Keratinocyte (primary cell): ENCODE results near the gene ITGA11. TPM values are rescaled to one million over a fixed set of nuclear protein-coding genes. Genes with fewer than 3 reads are reported as not detected.

Experiments
- DNase-seq: peaks from one replicate; pipeline ENCODE4 v3.0.0-alpha.2; 2011; ENCODE audit warnings: low read depth, missing footprints, low spot score
- FAIRE-seq: peaks from 2 replicates; lab custom pipeline; 2011; peaks lifted over from hg19 to GRCh38; lab: Jason Lieb, UNC
- H2AFZ ChIP-seq: 2 replicates; pipeline ENCODE4 v1.6.0; 2012; ENCODE audit warnings: low read length, control low read depth, inconsistent platforms; ENCODE audit not compliant: control insufficient read depth
- H3K27ac ChIP-seq: 2 replicates; pipeline ENCODE4 v1.5.1; 2011; ENCODE audit warnings: low read length; ENCODE audit not compliant: control insufficient read depth, insufficient read depth
- H3K27me3 ChIP-seq: 3 replicates; pipeline ENCODE4 v1.6.0; 2011; ENCODE audit warnings: low read length; ENCODE audit not compliant: control insufficient read depth, insufficient read depth; ENCODE audit errors: extremely low read depth
- H3K36me3 ChIP-seq, 2 experiments: 2 replicates in 1 of 2; 3 replicates in 1 of 2; pipeline ENCODE4 v1.5.1; 2011; ENCODE audit warnings: low read length in 2 of 2, mild to moderate bottlenecking in 1 of 2; ENCODE audit not compliant: control insufficient read depth in 2 of 2, insufficient read depth in 2 of 2; ENCODE audit errors: extremely low read depth in 1 of 2
- H3K4me1 ChIP-seq: 3 replicates; pipeline ENCODE4 v1.5.1; 2011; ENCODE audit warnings: low read length; ENCODE audit not compliant: control insufficient read depth, insufficient read depth; ENCODE audit errors: extremely low read depth
- H3K4me2 ChIP-seq: 3 replicates; pipeline ENCODE4 v1.6.0; 2011; ENCODE audit warnings: low read depth, low read length; ENCODE audit not compliant: control insufficient read depth, insufficient read depth; ENCODE audit errors: extremely low read depth
- H3K4me3 ChIP-seq, 3 experiments: fragments of 200-600 bp in 1 of 3; sonication (generic) in 1 of 3; 2 replicates in 2 of 3; 3 replicates in 1 of 3; pipeline ENCODE4 v1.5.1; 2011 to 2016; ENCODE audit warnings: low read length in 3 of 3, mild to moderate bottlenecking in 3 of 3, control low read depth in 2 of 3, inconsistent platforms in 1 of 3, low read depth in 1 of 3, mixed read lengths in 1 of 3, mixed run types in 1 of 3, moderate library complexity in 1 of 3; ENCODE audit not compliant: control insufficient read depth in 2 of 3, insufficient read depth in 2 of 3; ENCODE audit errors: extremely low read depth in 1 of 3
- H3K79me2 ChIP-seq: 2 replicates; pipeline ENCODE4 v1.6.0; 2012; ENCODE audit warnings: low read length; ENCODE audit not compliant: control insufficient read depth, insufficient read depth
- H3K9ac ChIP-seq: 3 replicates; pipeline ENCODE4 v1.6.0; 2011; ENCODE audit warnings: low read length; ENCODE audit not compliant: control insufficient read depth, insufficient read depth; ENCODE audit errors: extremely low read depth
- H3K9me1 ChIP-seq: 3 replicates; pipeline ENCODE4 v1.6.0; 2011; ENCODE audit warnings: low read length; ENCODE audit not compliant: control insufficient read depth, insufficient read depth; ENCODE audit errors: extremely low read depth
- H3K9me3 ChIP-seq: 2 replicates; pipeline ENCODE4 v1.5.1; 2012; ENCODE audit warnings: low read depth, low read length; ENCODE audit not compliant: control insufficient read depth
- H4K20me1 ChIP-seq: 3 replicates; pipeline ENCODE4 v1.6.0; 2011; ENCODE audit warnings: low read length; ENCODE audit not compliant: control insufficient read depth, insufficient read depth; ENCODE audit errors: extremely low read depth
- CTCF ChIP-seq, 3 experiments: IDR thresholded peaks in 1 of 3; conservative IDR thresholded peaks in 1 of 3; optimal IDR thresholded peaks in 1 of 3; 2 replicates in 2 of 3; 3 replicates in 1 of 3; pipeline versions ENCODE3 to v1.5.1; 2011; ENCODE audit warnings: low read length in 3 of 3, mild to moderate bottlenecking in 3 of 3, moderate library complexity in 2 of 3, control low read depth in 1 of 3, inconsistent platforms in 1 of 3; ENCODE audit not compliant: insufficient read depth in 2 of 3; ENCODE audit errors: extremely low read depth in 1 of 3
- EZH2 ChIP-seq: IDR thresholded peaks from one replicate; pipeline ENCODE4 v1.6.1; 2012; ENCODE audit warnings: inconsistent platforms, mild to moderate bottlenecking, low read length, moderate library complexity
- dilution Hi-C: fragments of 300-500 bp; cut with MboI; formaldehyde crosslinking; loops from one replicate; pipeline ENCODE4 v1.7.0; 2020; ENCODE audit warnings: low sequenced_read_pairs; ENCODE audit not compliant: extremely low pct_ligation_motif_present
- polyA plus RNA-seq, 5 experiments: library from polyadenylated mRNA; depleted of rRNA in 3 of 5; stranded (reverse) in 3 of 5; stranded (forward) in 1 of 5; unstranded in 1 of 5; fragments of >200 nt; gene quantifications; 1 replicate in 1 of 5; 2 replicates in 3 of 5; 3 replicates in 1 of 5; pipeline versions ENCODE4 v1.2.1 to v1.2.3, GENCODE V29; 2011 to 2012; ENCODE audit warnings: missing spikeins in 2 of 5, low read depth in 1 of 5, low replicate concordance in 1 of 5

The ITGA11 gene
- polyA plus RNA-seq, 1 donor (not counting 4 experiments of a cell fraction or from before 2014, with no cell fraction given), result not detected

- H2AFZ ChIP-seq, result no peak overlapping the region
- no peaks in the 10 kb centered on the region for H4K20me1 ChIP-seq
- DNase-seq (no peak), FAIRE-seq (no peak)
- H3K79me2 ChIP-seq, result no peaks in the 10 kb centered on the region
- peaks cover 21% of the 10 kb centered on the region for H3K27me3 ChIP-seq
- no peak overlapping the region for H3K27ac ChIP-seq
- no peak overlapping the region for H3K4me3 ChIP-seq
- TF ChIP-seq CTCF (optimal IDR thresholded peaks at IDR 0.05 in 1 of 3, IDR thresholded peaks at IDR 0.05 in 1 of 3, conservative IDR thresholded peaks at IDR 0.05 in 1 of 3; ENCODE audit: extremely low read depth in 1 of 3, insufficient read depth in 2 of 3, low read length in 3 of 3), result no peak
- TF ChIP-seq EZH2, result no peak
- H3K9ac ChIP-seq, result no peak overlapping the region
- H3K9me3 ChIP-seq, result no peaks in the 10 kb centered on the region
- peaks cover 16% of the 10 kb centered on the region for H3K4me1 ChIP-seq
- H3K9me1 ChIP-seq, result no peaks in the 10 kb centered on the region
- dilution Hi-C loops, result no loop called here
- H3K36me3 ChIP-seq, result no peaks in the 10 kb centered on the region
- no peak overlapping the region for H3K4me2 ChIP-seq
Observed at GRCh38 chr15:68385671-68386586, 46.0 kb downstream of the ITGA11 start.

- no peak overlapping the region for H3K9ac ChIP-seq
- TF ChIP-seq CTCF (optimal IDR thresholded peaks at IDR 0.05 in 1 of 3, IDR thresholded peaks at IDR 0.05 in 1 of 3, conservative IDR thresholded peaks at IDR 0.05 in 1 of 3; ENCODE audit: extremely low read depth in 1 of 3, insufficient read depth in 2 of 3, low read length in 3 of 3) (no peak), EZH2 (no peak)
- H3K4me3 ChIP-seq, result no peak overlapping the region
- no peaks in the 10 kb centered on the region for H3K79me2 ChIP-seq
- no peak overlapping the region for H2AFZ ChIP-seq
- no peaks in the 10 kb centered on the region for H4K20me1 ChIP-seq
- no peak overlapping the region for H3K4me2 ChIP-seq
- dilution Hi-C loops, result no loop called here
- FAIRE-seq, result no peak
- no peak overlapping the region for H3K27ac ChIP-seq
- no peaks in the 10 kb centered on the region for H3K36me3 ChIP-seq
- no peaks in the 10 kb centered on the region for H3K9me1 ChIP-seq
- H3K27me3 ChIP-seq, result peaks cover 28% of the 10 kb centered on the region
- H3K4me1 ChIP-seq, result peaks cover 11% of the 10 kb centered on the region
- DNase-seq, result no peak
- H3K9me3 ChIP-seq, result no peaks in the 10 kb centered on the region
Observed at GRCh38 chr15:68385240-68385561, 46.8 kb downstream of the ITGA11 start.
